ENCODE data around the gene MATN1.

Gene MATN1

GRCh38 chr1:30670240-30671060, 52.9 kb downstream of the MATN1 start:
- DNase-seq (ENCODE audit: low spot score) = no peak
- TF ChIP-seq, protein P1, sequence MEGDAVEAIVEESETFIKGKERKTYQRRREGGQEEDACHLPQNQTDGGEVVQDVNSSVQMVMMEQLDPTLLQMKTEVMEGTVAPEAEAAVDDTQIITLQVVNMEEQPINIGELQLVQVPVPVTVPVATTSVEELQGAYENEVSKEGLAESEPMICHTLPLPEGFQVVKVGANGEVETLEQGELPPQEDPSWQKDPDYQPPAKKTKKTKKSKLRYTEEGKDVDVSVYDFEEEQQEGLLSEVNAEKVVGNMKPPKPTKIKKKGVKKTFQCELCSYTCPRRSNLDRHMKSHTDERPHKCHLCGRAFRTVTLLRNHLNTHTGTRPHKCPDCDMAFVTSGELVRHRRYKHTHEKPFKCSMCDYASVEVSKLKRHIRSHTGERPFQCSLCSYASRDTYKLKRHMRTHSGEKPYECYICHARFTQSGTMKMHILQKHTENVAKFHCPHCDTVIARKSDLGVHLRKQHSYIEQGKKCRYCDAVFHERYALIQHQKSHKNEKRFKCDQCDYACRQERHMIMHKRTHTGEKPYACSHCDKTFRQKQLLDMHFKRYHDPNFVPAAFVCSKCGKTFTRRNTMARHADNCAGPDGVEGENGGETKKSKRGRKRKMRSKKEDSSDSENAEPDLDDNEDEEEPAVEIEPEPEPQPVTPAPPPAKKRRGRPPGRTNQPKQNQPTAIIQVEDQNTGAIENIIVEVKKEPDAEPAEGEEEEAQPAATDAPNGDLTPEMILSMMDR (conservative IDR thresholded peaks at IDR 0.05; ENCODE audit: low read depth) = no peak
- ChIA-PET CTCF (no interaction called here), POLR2A (ENCODE audit: low non-redundant PET) (interaction anchor here (0.6 kb wide), 1 partner anchor 189 kb away, joined by 3 read pairs; no protein-coding TSS in a partner anchor)
- H3K27ac ChIP-seq = no peak overlapping the region

GRCh38 chr1:30668546-30669327, 54.6 kb downstream of the MATN1 start:
- DNase-seq (ENCODE audit: low spot score) = no peak
- TF ChIP-seq, protein P1 (conservative IDR thresholded peaks at IDR 0.05; ENCODE audit: low read depth) = no peak
- CTCF ChIA-PET = no interaction called here
- POLR2A ChIA-PET (ENCODE audit: low non-redundant PET) = no interaction called here
- H3K27ac ChIP-seq = no peak overlapping the region

- DNase-seq (ENCODE audit: low spot score) = no peak
- no peak overlapping the region for H3K27ac ChIP-seq
- POLR2A ChIA-PET (ENCODE audit: low non-redundant PET) = no interaction called here
- TF ChIP-seq, protein P1 (conservative IDR thresholded peaks at IDR 0.05; ENCODE audit: low read depth) = no peak
- CTCF ChIA-PET = interaction anchor here (0.5 kb wide), 1 partner anchor 22 kb away, joined by 10 read pairs; no protein-coding TSS in a partner anchor
These were observed 55.4 kb downstream of the MATN1 start for GRCh38 chr1:30668024-30668423.

DNA sequence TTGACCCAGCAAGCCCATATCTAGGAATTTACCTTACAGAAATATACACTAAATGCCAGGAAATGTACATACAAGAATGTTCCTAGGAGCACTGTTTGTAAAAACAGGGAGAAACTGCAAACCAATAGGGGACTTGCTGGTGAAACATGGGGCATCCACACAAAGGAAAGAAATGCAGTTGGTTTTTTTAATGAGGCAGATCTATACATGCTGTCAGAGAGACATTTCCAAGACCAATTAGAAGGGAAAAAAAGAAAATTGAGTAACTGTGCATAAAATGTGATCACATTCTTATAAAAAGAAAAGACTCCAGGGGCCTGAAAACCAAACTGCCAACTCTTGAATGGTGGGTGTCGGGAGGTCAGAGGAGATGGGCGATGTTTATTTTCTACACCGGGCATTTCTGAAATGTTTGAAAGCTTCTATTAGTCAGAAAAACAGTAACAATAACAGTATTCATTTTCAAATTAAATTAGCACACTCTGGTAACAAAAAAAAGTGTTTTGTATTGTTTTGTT, 56.6 kb downstream of the MATN1 start:
- ChIA-PET CTCF (interaction anchor here (0.7 kb wide), 1 partner anchor 15 kb away, joined by 3 read pairs; no protein-coding TSS in a partner anchor), POLR2A (ENCODE audit: low non-redundant PET) (no interaction called here)
- TF ChIP-seq, protein P1 (conservative IDR thresholded peaks at IDR 0.05; ENCODE audit: low read depth) = no peak
- no peak overlapping the region for H3K27ac ChIP-seq
- DNase-seq (ENCODE audit: low spot score) = no peak

DNA sequence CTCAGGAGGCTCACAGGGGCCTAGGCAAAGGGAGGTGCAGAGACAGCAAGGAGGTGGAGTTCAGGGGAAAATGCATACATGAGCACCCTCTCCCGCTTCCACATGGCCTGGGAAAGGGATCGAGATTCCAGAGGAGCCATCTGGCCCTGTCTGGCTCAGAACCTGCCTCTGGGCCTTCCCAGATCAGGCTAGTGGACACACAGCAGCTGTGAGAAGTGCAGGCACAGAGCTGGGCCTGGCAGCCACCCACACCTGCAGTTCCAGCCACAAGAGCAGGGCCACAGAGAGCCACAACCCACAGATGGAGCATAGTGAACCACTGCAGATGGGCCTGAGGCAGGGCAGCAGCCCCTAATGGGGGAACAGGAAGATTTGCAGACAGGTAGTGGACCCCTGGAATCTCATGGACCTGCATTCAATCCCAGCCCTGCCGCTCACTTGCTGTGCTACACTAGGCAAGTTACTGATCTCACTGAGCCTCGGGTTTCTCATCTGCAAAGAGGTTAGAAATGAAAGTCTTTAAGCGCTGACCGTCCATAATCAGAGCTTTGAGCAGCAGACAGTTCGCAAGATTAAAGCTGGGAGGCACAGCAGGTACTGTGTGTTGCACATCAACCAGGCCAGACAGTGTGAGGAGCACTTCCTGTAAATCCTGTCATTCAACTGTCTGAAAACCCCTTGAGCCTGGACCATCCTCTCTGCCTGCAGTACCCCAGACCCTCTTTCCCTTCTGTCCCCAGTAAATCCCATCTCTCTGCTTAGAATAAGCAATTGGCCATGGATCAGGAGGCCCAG, 58.0 kb downstream of the MATN1 start:
- H3K27ac ChIP-seq = no peak overlapping the region
- POLR2A ChIA-PET (ENCODE audit: low non-redundant PET) = no interaction called here
- CTCF ChIA-PET = no interaction called here
- no peak for DNase-seq (ENCODE audit: low spot score)
- TF ChIP-seq, protein P1 (conservative IDR thresholded peaks at IDR 0.05; ENCODE audit: low read depth) = no peak
